Stimulated activated CD8-positive, alpha-beta memory T cell treated with anti-CD3 and anti-CD28 coated beads, Interleukin-2, amount 100 ng/mL, for 48 hours (primary cell): ENCODE measurements around the gene IQGAP1.
A peak's percentile ranks its signal among the peaks of the same experiment; 100 is the strongest.
"Not testable (repeated sequence)": the region's sequence is repeated elsewhere in the genome, so short reads cannot be mapped to it uniquely, and the experiment has no call there.

Experiments used
- DNase-seq, 2 donors: peaks; one replicate each; pipeline ENCODE4 v3.0.0-alpha.2; 2020; ENCODE audit warnings: low read depth in 2 of 2

IQGAP1 gene

DNA sequence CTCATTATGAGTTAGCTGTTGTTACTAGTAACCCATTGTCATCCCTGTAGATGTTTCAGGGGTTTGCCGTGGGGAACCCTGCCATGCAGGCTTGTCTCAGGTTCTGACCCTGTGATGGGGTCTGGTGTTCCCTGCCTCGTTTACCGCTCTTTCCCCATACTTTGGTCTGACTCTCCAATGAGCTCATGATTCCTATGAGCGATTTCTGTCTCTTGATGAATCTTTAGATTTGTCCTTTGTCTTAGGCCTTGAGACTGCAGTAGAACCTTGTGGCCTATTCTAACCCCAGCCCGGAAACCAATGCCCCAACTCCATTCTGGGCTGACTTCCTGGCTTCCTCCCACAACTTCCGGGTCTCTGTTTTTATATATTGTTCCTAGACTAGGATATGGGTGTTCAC is 11.3 kb upstream of the IQGAP1 start:
- DNase-seq, result peak; percentile 21 to 30

DNA sequence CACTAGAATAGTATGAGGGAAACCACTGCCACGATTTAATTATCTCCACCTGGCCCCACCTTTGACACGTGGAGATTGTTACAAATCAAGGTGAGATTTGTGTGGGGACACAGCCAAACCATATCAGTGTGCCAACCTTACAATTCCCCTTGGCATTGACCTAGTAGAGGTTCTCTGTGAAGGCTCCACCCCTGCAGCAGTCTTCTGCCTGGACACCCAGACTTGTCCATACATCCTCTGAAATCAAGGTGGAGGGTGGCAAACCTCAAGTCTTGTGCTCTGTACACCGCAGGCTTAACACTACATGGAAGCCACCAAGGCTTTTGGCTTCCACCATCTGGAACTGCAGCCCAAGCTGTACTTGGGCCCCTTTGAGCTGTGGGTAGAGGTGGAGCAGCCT is 8.8 kb upstream of the IQGAP1 start:
- DNase-seq, result no peak

GRCh38 chr15:90381515-90381914 is 6.5 kb upstream of the IQGAP1 start:
- no peak for DNase-seq

DNA sequence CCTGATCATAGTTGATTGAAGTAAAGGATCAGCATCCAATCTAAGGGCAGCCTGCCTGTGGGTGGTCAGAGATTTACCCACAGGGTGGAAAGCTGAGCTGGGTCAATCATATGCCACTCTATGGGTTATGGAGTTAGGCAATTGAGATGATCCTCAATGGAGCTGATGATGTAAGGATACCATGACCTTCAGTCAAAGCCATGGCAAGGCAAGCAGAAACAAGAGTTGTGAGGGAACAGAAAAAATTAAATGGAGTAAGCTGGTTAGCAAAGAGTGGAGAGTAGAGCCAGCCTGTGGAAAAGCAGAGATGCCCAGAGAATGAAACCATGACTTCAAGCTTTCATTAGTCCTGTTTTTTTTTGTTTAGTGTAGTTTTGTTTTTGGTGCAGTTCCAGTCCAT is 5.7 kb upstream of the IQGAP1 start:
- DNase-seq, result no peak

DNA sequence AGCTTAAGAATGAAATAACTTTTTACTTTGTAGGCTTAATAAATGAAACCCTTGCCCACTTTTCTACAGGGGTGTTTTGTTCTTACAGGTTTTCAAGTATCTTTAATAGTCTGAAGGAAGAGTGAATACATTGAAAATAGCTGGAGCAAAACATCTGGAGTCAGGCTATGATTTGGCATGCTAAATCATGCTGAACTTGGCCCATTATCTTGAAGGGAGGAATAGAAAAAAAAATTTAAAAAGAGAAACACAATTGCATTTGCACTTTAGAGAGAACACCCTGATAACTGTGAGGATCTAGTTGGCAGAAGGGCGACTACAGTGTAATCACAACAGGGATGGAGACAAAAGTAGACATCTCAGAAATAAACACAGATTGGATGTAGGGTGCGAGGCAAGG is 1.8 kb upstream of the IQGAP1 start:
- no peak for DNase-seq

GRCh38 chr15:90388462-90389380 is 679 bp downstream of the IQGAP1 start:
- peak; percentile 54 to 55 for DNase-seq

DNA sequence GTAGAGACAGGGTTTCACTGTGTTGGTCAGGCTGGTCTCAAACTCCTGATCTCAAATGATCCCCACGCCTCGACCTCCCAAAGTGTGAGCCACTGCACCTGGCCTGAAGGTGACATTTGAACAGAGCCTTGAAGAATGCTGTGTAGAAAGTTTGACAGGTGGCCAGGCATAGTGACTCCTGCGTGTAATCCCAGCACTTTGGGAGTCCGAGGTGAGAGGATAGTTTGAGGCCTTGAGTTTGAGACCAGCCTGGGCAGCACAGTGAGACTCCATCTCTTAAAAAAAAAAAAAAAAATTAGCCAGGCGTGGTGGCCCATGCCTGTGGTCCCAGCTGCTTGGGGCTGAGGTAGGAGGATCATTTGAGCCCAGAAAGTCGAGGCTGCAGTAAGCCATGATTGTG is 1.5 kb downstream of the IQGAP1 start:
- DNase-seq, result no peak

- DNase-seq, result no peak
These were observed 5.0 kb downstream of the IQGAP1 start for GRCh38 chr15:90393040-90393439.

DNA sequence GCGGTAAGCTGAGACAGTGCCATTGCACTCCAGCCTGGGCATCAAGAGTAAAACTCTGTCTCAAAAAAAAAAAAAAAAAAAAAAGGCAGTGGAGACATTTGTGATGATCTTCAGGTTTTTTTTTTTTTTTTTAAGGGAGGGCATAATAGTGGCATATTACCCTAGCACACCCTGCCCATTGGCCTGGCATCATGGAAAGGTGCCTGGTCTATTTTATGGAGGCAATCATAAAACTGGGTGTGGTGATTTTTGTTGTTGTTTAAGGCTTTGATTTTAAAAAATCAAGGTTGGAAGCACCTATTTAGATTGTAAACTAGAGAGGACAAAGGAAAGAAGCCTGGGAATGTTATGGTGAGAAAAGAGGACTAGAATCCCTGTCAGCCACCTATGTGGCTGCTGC is 6.0 kb downstream of the IQGAP1 start:
- DNase-seq, result no peak

GRCh38 chr15:90394748-90395442 is 6.9 kb downstream of the IQGAP1 start:
- no peak for DNase-seq

DNA sequence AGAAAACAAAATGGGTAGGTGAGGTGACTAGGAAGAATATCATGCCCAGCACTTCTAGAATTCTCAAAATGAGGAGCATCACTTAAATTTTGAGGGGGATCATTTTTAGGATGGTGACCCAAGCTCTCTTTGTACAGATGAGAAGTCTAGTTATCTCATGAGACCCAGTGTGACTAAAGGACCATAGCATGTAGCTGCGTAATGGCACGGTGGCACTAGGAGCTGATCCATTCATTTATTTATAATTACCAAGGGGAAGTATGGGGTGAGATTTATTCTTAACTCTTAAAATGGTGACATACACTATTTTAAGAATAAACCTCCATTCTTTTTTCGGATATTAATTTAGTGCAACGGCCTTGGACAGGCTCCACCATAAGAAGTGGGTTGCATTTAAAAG is 8.3 kb downstream of the IQGAP1 start:
- DNase-seq, result no peak

DNA sequence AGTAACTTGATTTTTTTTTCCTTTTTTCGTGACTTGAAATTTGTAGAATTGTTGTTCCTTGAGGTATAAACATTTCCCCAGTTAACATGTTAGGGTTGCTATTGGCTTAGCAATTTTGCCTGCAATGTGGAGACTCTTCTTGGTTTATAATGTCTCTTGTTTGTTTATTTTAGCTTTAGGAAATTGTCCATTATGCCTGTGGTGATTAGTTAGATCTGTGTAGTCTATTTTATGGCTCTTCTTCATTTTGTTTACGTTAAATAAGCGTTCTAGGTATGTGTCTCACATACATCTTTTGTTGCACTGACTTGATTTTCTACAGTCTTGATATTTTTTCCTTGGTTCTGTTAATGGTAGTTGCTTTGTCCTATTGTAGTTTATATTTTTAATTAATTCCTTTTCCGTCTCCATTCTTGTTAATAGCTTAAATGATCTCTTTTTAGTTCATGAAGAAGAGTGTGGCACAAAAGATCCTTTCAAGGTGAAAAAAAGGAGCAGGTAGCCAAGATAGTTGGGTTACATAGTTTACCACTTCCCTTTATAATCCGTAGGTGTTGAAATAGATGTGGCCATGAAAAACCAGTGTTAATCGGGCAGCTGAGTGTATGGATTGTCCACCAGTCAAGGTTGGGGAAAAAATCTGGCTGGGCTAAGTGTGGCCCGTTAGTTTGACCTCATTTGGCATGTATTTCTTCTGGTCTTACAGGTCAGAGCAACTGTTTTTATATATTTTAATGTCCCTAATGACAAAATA is 12.1 kb downstream of the IQGAP1 start:
- no peak for DNase-seq

DNA sequence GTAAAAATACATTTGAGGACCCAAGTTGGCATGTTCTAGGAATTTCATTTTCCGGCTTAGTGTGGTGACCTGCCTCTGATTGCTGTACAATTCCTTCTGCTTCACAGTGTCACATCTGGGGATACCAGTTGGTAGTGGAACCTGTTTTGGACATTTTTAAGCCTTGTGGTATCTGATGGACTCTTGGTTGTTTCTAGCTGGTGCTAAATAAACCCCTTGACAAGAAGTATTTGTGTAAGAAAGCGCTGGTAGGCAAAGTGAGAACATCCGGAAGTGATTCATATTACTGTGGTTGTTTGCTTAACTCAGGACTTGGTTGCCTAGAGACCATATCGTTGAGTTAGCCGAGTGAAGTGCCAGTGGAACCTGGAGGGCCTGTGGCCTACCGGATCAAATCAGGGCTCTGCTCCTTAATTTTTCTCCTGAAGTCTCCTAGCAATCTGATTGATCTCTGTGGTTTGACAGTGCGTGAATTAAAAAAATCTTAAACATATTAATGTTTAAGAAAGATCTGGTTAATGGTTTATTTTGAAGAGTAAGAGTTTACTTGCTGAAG is 12.8 kb downstream of the IQGAP1 start:
- DNase-seq, result no peak

- no peak for DNase-seq
These were observed 13.5 kb downstream of the IQGAP1 start for GRCh38 chr15:90401495-90401894.

DNA sequence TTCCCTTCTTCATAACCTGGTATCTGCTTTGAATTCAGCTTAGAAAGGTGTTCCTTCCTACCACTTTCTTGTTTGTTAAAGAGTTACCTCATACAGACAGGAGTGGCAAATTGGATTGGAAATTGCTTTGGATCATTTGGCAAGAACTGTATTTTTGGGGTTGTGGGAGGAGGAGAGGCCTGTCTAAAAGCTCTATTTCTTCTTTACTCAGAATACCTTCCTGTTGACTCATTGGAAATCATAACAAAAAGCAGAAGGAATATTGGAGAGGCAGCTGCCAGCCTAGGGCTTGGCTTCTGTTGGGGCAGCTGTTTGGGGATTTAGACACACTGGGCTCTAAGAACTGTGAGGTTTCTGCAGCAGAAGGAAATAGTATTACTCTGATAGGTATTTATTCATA is 14.2 kb downstream of the IQGAP1 start:
- no peak for DNase-seq

GRCh38 chr15:90402767-90403166 is 14.7 kb downstream of the IQGAP1 start:
- DNase-seq, result no peak

DNA sequence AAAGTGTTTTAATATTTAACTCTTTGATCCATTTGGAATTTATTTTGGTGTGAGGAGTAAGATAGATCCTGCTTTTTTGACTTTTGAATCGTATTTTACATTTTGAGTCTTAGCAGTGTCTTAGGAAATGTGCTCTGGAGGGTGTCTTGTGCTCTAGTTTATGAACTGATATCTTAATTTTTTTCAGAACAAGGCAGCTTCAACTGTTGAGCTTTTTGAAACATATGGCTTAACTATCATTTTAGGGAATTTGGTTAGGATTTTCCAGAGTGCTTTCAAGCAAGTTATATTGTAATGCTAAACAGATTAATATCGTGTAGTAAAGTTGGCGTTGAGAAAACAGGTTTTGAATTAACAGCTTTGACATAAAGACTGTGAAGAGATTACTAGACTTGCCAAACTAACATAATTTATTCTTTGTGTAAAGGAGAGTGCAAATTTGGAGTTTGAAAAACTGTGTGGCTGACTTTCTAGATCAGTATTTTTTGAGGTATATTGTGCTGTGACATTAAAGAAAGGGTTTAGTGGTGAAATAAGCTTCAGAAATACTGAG is 17.1 kb downstream of the IQGAP1 start:
- no peak for DNase-seq

DNA sequence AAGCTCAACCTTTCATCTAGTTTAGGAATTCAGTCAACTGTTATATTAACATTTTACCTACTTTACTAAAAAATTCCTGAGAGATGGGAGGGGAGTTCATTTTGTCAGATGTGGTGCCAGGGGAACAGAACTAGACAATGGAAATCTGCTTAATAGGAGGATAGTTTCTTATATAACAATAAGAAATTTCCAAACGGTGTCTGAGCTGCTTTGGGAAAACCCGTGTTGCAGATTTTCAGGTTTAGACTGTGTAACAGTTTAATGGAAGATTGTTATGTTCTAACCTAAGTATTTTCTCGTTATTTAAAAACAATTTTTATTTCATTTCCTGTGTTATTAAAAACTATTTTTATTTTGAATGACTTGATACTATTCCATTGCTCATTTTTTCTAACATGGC is 19.3 kb downstream of the IQGAP1 start:
- DNase-seq, result no peak

GRCh38 chr15:90407871-90408317 is 19.9 kb downstream of the IQGAP1 start:
- DNase-seq, result no peak

- DNase-seq, result no peak
These were observed 20.6 kb downstream of the IQGAP1 start for GRCh38 chr15:90408657-90409056.

GRCh38 chr15:90409587-90409986 is 21.5 kb downstream of the IQGAP1 start:
- not testable (repeated sequence) for DNase-seq

DNA sequence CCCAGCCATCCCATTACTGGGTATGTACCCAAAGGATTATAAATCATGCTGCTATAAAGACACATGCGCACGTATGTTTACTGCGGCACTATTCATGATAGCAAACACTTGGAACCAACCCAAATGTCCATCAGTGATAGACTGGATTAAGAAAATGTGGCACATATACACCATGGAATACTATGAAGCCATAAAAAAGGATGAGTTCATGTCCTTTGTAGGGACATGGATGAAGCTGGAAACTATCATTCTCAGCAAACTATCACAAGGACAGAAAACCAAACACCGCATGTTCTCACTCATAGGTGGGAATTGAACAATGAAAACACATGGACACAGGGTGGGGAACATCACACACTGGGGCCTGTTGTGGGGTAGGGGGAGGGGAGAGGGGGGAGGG is 22.3 kb downstream of the IQGAP1 start:
- DNase-seq, result not testable (repeated sequence)
